OCI-LY7 (cell line): ENCODE measurements around the gene METTL21C.

Experiments
- CTCF ChIP-seq: fragments of 200-600 bp; sonication (generic); conservative IDR thresholded peaks from 2 replicates; pipeline ENCODE4 v1.5.1; 2014; ENCODE audit warnings: mild to moderate bottlenecking, antibody characterized with exemption, low read length, moderate library complexity, mixed read lengths
- EZH2phosphoT487 ChIP-seq: fragments of 200-600 bp; sonication (generic); IDR thresholded peaks from 2 replicates; pipeline ENCODE4 v1.6.1; 2018; ENCODE audit warnings: low read depth, borderline replicate concordance, mild to moderate bottlenecking, mixed run types, antibody characterized with exemption, low read length, moderate library complexity, mixed read lengths

DNA sequence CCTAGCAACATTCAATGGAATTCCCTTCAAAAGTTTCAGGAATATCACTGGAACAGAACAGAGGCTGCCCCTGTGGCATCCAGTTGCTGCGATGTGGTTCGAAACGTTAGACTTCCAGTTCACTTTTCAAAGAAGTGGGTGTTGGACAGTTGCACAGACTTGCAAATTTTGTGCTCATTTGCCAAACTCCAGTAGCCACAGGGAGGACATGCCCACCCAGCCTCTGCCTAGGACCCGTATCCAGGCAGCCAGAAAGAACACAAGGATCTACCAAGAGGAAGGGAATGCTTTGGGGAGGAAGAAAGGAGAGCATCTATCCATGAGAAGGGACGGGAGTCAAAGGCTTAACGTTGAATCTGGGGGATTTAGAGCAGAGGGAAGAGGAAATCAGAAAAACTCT is at the start of gene METTL21C:
- TF ChIP-seq CTCF = no peak
- TF ChIP-seq EZH2phosphoT487 = no peak
